HepG2 (cell line): ENCODE data around the gene PASK. TPM values are rescaled to one million over a fixed set of nuclear protein-coding genes. Genes with fewer than 3 reads are reported as not detected.

Source experiments
- ASH2L ChIP-seq: fragments of 300-600, 200-600 bp; sonication (generic); IDR thresholded peaks from 2 replicates; pipeline ENCODE4 v1.7.0; 2017; ENCODE audit warnings: low read depth, mild to moderate bottlenecking, moderate library complexity, mixed read lengths, low read length; ENCODE audit not compliant: insufficient read length
- CEBPG ChIP-seq: IDR thresholded peaks from 2 replicates; pipeline ENCODE4 v1.6.1; 2016
- DRAP1 ChIP-seq: IDR thresholded peaks from 2 replicates; pipeline ENCODE4 v1.6.1; 2016; ENCODE audit warnings: missing genetic modification reagents, missing compliant biosample characterization
- HMG20B ChIP-seq: conservative IDR thresholded peaks from 2 replicates; pipeline ENCODE4 v1.6.1; 2016; ENCODE audit warnings: missing genetic modification reagents, missing compliant biosample characterization
- HNF4G ChIP-seq, 2 experiments: sonication (generic) in 1 of 2; formaldehyde crosslinking in 1 of 2; IDR thresholded peaks; 2 replicates each; pipeline versions ENCODE4 v1.4.0 to v1.6.1; 2011 to 2020; ENCODE audit warnings: borderline replicate concordance in 2 of 2, low read depth in 2 of 2, mild to moderate bottlenecking in 2 of 2, low read length in 1 of 2, missing genetic modification reagents in 1 of 2, moderate library complexity in 1 of 2
- KDM1A ChIP-seq: IDR thresholded peaks from 2 replicates; pipeline ENCODE4 v1.6.1; 2016; ENCODE audit warnings: missing compliant biosample characterization
- MBNL3 ChIP-seq: fragments of 250-450 bp; sonication (Bioruptor Pico); conservative IDR thresholded peaks from 2 replicates; pipeline ENCODE4 v1.8.0; 2022; ENCODE audit warnings: mild to moderate bottlenecking, inconsistent platforms
- MEIS2 ChIP-seq: sonication (generic); formaldehyde crosslinking; IDR thresholded peaks from 2 replicates; pipeline ENCODE4 v1.9.0; 2021; ENCODE audit warnings: mild to moderate bottlenecking, missing genetic modification reagents
- MXD4 ChIP-seq: IDR thresholded peaks from 2 replicates; pipeline ENCODE4 v1.6.1; 2016; ENCODE audit warnings: mild to moderate bottlenecking, missing biosample characterization, missing genetic modification reagents
- NFKB2 ChIP-seq: sonication (generic); formaldehyde crosslinking; IDR thresholded peaks from 2 replicates; pipeline ENCODE4 v1.4.0; 2020; ENCODE audit warnings: missing genetic modification reagents, borderline replicate concordance
- RBM39 ChIP-seq: fragments of 200-400 bp; formaldehyde crosslinking; IDR thresholded peaks from one replicate; pipeline ENCODE4 v1.6.1; 2018; ENCODE audit warnings: antibody characterized with exemption, mild to moderate bottlenecking, low read depth, low read length; ENCODE audit not compliant: poor library complexity, severe bottlenecking
- RFX3 ChIP-seq: IDR thresholded peaks from 2 replicates; pipeline ENCODE4 v1.6.1; 2016; ENCODE audit warnings: missing biosample characterization, missing genetic modification reagents
- RFXANK ChIP-seq: IDR thresholded peaks from 2 replicates; pipeline ENCODE4 v1.6.1; 2016
- RNF2 ChIP-seq: fragments of 450-650 bp; conservative IDR thresholded peaks from 2 replicates; pipeline ENCODE4 v1.6.1; 2016; ENCODE audit warnings: low read depth
- WIZ ChIP-seq: sonication (generic); formaldehyde crosslinking; IDR thresholded peaks from 2 replicates; pipeline ENCODE4 v1.5.1; 2020; ENCODE audit warnings: mild to moderate bottlenecking, missing genetic modification reagents
- ZBTB40 ChIP-seq, 2 experiments: fragments of 450-650 bp in 1 of 2; sonication (generic) in 1 of 2; formaldehyde crosslinking in 1 of 2; IDR thresholded peaks; 2 replicates each; pipeline versions ENCODE4 v1.6.1 to v1.8.0; 2016 to 2022; ENCODE audit warnings: antibody characterized with exemption in 1 of 2, mild to moderate bottlenecking in 1 of 2, missing genetic modification reagents in 1 of 2
- ZFP41 ChIP-seq: sonication (generic); formaldehyde crosslinking; IDR thresholded peaks from 2 replicates; pipeline ENCODE4 v1.4.0; 2020; ENCODE audit warnings: mild to moderate bottlenecking, missing genetic modification reagents, borderline replicate concordance
- ZFP91 ChIP-seq: sonication (generic); formaldehyde crosslinking; IDR thresholded peaks from 2 replicates; pipeline ENCODE4 v1.9.0; 2022; ENCODE audit warnings: missing genetic modification reagents, mild to moderate bottlenecking, borderline replicate concordance
- polyA plus RNA-seq, 8 experiments: library from polyadenylated mRNA; depleted of rRNA in 3 of 8; stranded (reverse) in 7 of 8; unstranded in 1 of 8; fragments of >200 nt; fragmentation: Illumina TruSeq in 4 of 8; extraction: Trizol in 4 of 8; gene quantifications; 2 replicates each; pipeline versions ENCODE4 v1.2.1 to v1.2.3, GENCODE V29; 2011 to 2016; ENCODE audit warnings: low read depth in 4 of 8, missing spikeins in 1 of 8, mixed read lengths in 1 of 8; ENCODE audit not compliant: insufficient read depth in 1 of 8
- total RNA-seq, 5 experiments: library from RNA; depleted of rRNA; stranded (reverse); fragments of >200 nt; fragmentation: Illumina TruSeq; extraction: Trizol; gene quantifications; 2 replicates each; pipeline ENCODE4 v1.2.3, GENCODE V29; 2016; ENCODE audit warnings: low read depth in 1 of 5

PASK gene
- total and polyA plus RNA-seq, 2 of the 13 experiments (the other 11 are each of a cell fraction or from before 2014, with no cell fraction given), result 6.9 to 17.0 TPM

GRCh38 chr2:241148891-241149674 lies at the start of gene PASK (continued):
- TF ChIP-seq HNF4G (IDR thresholded peaks at IDR 0.05; ENCODE audit: borderline replicate concordance, low read depth, low read length), result no peak
- TF ChIP-seq HNF4G (CRISPR knock-in tag; IDR thresholded peaks at IDR 0.05; ENCODE audit: borderline replicate concordance, low read depth), result 0 out of 2 replicates have a peak, but pooled peaks have one; percentile 36
- no peak for TF ChIP-seq CEBPG (CRISPR knock-in tag)
- peak; percentile 34; the same call in 1 of the 2 replicates for TF ChIP-seq DRAP1
- TF ChIP-seq ZFP41, result no peak
- TF ChIP-seq NFKB2, result peak; percentile 48; the same call in 1 of the 2 replicates
- TF ChIP-seq RFXANK, result no peak
- peak; percentile 97 for TF ChIP-seq RNF2
- TF ChIP-seq HMG20B (CRISPR knock-in tag), result no peak
- TF ChIP-seq WIZ (CRISPR knock-in tag), result peak; percentile 38; the same call in 1 of the 2 replicates
- peak; percentile 48; the same call in 1 of the 2 replicates for TF ChIP-seq MXD4
- peak; percentile 11 for TF ChIP-seq RBM39
- peak; percentile 74; the same call in 1 of the 2 replicates for TF ChIP-seq ZFP91
- TF ChIP-seq RFX3 (CRISPR knock-in tag), result peak; percentile 86
- peak; percentile 60 for TF ChIP-seq ASH2L
- TF ChIP-seq MBNL3 (CRISPR knock-in tag), result no peak
- TF ChIP-seq ZBTB40 (IDR thresholded peaks at IDR 0.05), result no peak
- peak; percentile 41 for TF ChIP-seq ZBTB40 (CRISPR knock-in tag; IDR thresholded peaks at IDR 0.05)
- peak; percentile 60; the same call in 1 of the 2 replicates for TF ChIP-seq MEIS2 (CRISPR knock-in tag)
- TF ChIP-seq KDM1A (CRISPR knock-in tag), result no peak
